Endothelial cell (in vitro differentiated cells): ENCODE measurements around the gene CDKN2D. TPM values are rescaled to one million over a fixed set of nuclear protein-coding genes. Genes with fewer than 3 reads are reported as not detected.

Experiments used
- DNase-seq: peaks from one replicate; pipeline ENCODE4 v3.0.0; 2021; ENCODE audit warnings: low spot score
- H3K27ac Mint-ChIP-seq: one replicate; pipeline ENCODE4 v1.8.0; 2021; ENCODE audit warnings: mixed read lengths, inconsistent platforms; ENCODE audit not compliant: unreplicated experiment
- H3K27me3 Mint-ChIP-seq: one replicate; pipeline ENCODE4 v1.8.0; 2021; ENCODE audit warnings: mild to moderate bottlenecking, moderate library complexity, mixed read lengths, inconsistent platforms; ENCODE audit not compliant: unreplicated experiment
- H3K36me3 Mint-ChIP-seq: one replicate; pipeline ENCODE4 v1.8.0; 2021; ENCODE audit warnings: mild to moderate bottlenecking, low read depth, mixed read lengths, inconsistent platforms; ENCODE audit not compliant: unreplicated experiment
- H3K4me1 Mint-ChIP-seq: one replicate; pipeline ENCODE4 v1.8.0; 2021; ENCODE audit warnings: mild to moderate bottlenecking, mixed read lengths, inconsistent platforms; ENCODE audit not compliant: unreplicated experiment
- H3K4me3 Mint-ChIP-seq: one replicate; pipeline ENCODE4 v1.8.0; 2021; ENCODE audit warnings: mild to moderate bottlenecking, mixed read lengths, inconsistent platforms; ENCODE audit not compliant: unreplicated experiment
- H3K9me3 Mint-ChIP-seq: one replicate; pipeline ENCODE4 v1.8.0; 2021; ENCODE audit warnings: mixed read lengths, inconsistent platforms; ENCODE audit not compliant: unreplicated experiment
- CTCF ChIP-seq: fragments of 200-600 bp; sonication (generic); IDR thresholded peaks from one replicate; pipeline ENCODE4 v1.5.0; 2021; ENCODE audit warnings: antibody characterized with exemption; ENCODE audit not compliant: unreplicated experiment
- long read RNA-seq: library from polyadenylated mRNA; unstranded; transcript quantifications from one replicate; pipeline ENCODE4 v2.0.0, GENCODE V29; 2020; ENCODE audit not compliant: unreplicated experiment
- total RNA-seq: library from RNA; stranded (reverse); fragmentation: NEBNext Ultra II Directional; extraction: Animal tissue kit (Norgen Biotek cat#: 25700); gene quantifications from one replicate; pipeline ENCODE4 v1.2.1, GENCODE V29; 2021; ENCODE audit not compliant: unreplicated experiment

The CDKN2D gene
- 8.1 TPM for total RNA-seq
- long read RNA-seq, partial matches to known transcripts: 0 of 6 reads
- long read RNA-seq, other reads (novel, unspliced or antisense): 1 of 6 reads

GRCh38 chr19:10568826-10569651 is at the start of gene CDKN2D:
Gene CDKN2D, minus strand, starts transcription at chr19:10568979. Its CDS starts 326 bp downstream, at chr19:10568653.
- peak within 1 kb of the TSS; percentile 93 for H3K4me3 Mint-ChIP-seq
- TF ChIP-seq CTCF: peak; percentile 85
- no peaks in the 10 kb centered on the region for H3K9me3 Mint-ChIP-seq
- H3K27me3 Mint-ChIP-seq: peaks cover 11% of the 10 kb centered on the region
- peaks cover 34% of the 10 kb centered on the region for H3K4me1 Mint-ChIP-seq
- H3K27ac Mint-ChIP-seq: peak within 1 kb of the TSS; percentile 80
- H3K36me3 Mint-ChIP-seq: peaks cover 17% of the 10 kb centered on the region
- DNase-seq: peak; percentile 99

- no peak for TF ChIP-seq CTCF
- Mint-ChIP-seq H3K27ac (no peak overlapping the region), H3K27me3 (peaks cover 2% of the 10 kb centered on the region), H3K36me3 (peaks cover 16% of the 10 kb centered on the region), H3K4me1 (peaks cover 8% of the 10 kb centered on the region), H3K4me3 (no peak overlapping the region), H3K9me3 (no peaks in the 10 kb centered on the region)
- no peak for DNase-seq
Measured at GRCh38 chr19:10617409-10618121, 48.8 kb upstream of the CDKN2D start.

GRCh38 chr19:10615429-10616023 is 46.7 kb upstream of the CDKN2D start:
- no peaks in the 10 kb centered on the region for H3K9me3 Mint-ChIP-seq
- H3K27ac Mint-ChIP-seq: no peak overlapping the region
- DNase-seq: no peak
- H3K27me3 Mint-ChIP-seq: peaks cover 2% of the 10 kb centered on the region
- peaks cover 2% of the 10 kb centered on the region for H3K4me1 Mint-ChIP-seq
- peaks cover 10% of the 10 kb centered on the region for H3K36me3 Mint-ChIP-seq
- no peak overlapping the region for H3K4me3 Mint-ChIP-seq
- TF ChIP-seq CTCF: no peak

GRCh38 chr19:10612499-10613119 is 43.8 kb upstream of the CDKN2D start:
- no peak overlapping the region for H3K27ac Mint-ChIP-seq

More at GRCh38 chr19:10612499-10613119, 43.8 kb upstream of the CDKN2D start:
- H3K9me3 Mint-ChIP-seq: no peaks in the 10 kb centered on the region
- H3K36me3 Mint-ChIP-seq: peaks cover 7% of the 10 kb centered on the region
- H3K27me3 Mint-ChIP-seq: peaks cover 2% of the 10 kb centered on the region
- no peak for DNase-seq
- H3K4me3 Mint-ChIP-seq: no peak overlapping the region
- H3K4me1 Mint-ChIP-seq: peaks cover 2% of the 10 kb centered on the region
- TF ChIP-seq CTCF: no peak
